NCI-H226 (cell line): ENCODE measurements around the gene USP17L22.
"Not testable (repeated sequence)": the region's sequence is repeated elsewhere in the genome, so short reads cannot be mapped to it uniquely, and the experiment has no call there.

Experiments used
- DNase-seq: peaks from one replicate; pipeline ENCODE4 v3.0.0-alpha.2; 2015

Gene USP17L22

GRCh38 chr4:9267319-9267718 is at the start of gene USP17L22:
Gene USP17L22 (plus strand): TSS chr4:9267619. CDS start chr4:9267619, 0 bp downstream.
- DNase-seq = not testable (repeated sequence)

GRCh38 chr4:9219852-9220251 is 47.6 kb upstream of the USP17L22 start, which contains the start of gene USP17L12:
Gene USP17L12 (plus strand): TSS chr4:9220152. CDS start chr4:9220152, 0 bp downstream.
- DNase-seq = not testable (repeated sequence)

GRCh38 chr4:9224596-9224995 is 42.8 kb upstream of the USP17L22 start, which contains the start of gene USP17L13:
Gene USP17L13 (plus strand): TSS chr4:9224896. CDS start chr4:9224896, 0 bp downstream.
- not testable (repeated sequence) for DNase-seq

GRCh38 chr4:9230249-9230648 is 37.2 kb upstream of the USP17L22 start:
- DNase-seq = not testable (repeated sequence)

GRCh38 chr4:9234085-9234484 is 33.3 kb upstream of the USP17L22 start, which contains the start of gene USP17L15:
Gene USP17L15 (plus strand): TSS chr4:9234385. CDS start chr4:9234385, 0 bp downstream.
- not testable (repeated sequence) for DNase-seq

DNA sequence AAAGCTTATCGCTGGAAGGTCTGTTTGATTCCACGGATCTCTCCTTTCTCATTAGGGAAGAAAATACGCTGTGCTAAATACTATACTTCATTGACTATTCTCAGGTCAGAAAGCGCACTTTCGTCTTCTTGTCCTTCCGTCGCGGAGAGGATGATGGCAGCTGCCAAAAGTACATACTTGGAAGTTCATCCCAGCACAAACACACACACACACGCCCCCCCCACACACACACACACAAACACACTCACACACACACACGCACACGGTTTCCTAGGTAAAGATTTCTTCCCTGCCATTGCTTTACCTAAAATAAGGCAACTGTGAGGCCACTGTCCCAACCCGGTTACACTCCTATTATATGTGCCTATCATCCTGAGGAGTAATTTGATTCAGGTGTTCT is 29.0 kb upstream of the USP17L22 start:
- DNase-seq = not testable (repeated sequence)

DNA sequence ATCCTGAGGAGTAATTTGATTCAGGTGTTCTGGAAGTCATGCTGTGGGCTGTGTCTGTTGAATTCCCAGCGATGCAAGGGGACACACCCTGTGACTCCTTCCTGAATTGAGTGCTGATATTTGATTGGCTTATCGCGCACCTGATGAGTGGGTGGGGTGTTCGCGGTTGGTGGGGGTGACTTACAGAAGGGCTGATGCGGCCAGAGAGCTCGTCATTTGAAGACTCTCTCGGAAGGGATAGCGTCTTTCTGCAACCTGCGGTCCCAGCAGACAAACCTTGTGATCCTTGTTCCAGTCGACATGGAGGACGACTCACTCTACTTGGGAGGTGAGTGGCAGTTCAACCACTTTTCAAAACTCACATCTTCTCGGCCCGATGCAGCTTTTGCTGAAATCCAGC is 23.8 kb upstream of the USP17L22 start, which contains the start of gene USP17L17:
Gene USP17L17 (plus strand): TSS at position 301 of the 400 bp plus-strand sequence. CDS start 0 bp downstream, at position 301.
- DNase-seq = not testable (repeated sequence)

DNA sequence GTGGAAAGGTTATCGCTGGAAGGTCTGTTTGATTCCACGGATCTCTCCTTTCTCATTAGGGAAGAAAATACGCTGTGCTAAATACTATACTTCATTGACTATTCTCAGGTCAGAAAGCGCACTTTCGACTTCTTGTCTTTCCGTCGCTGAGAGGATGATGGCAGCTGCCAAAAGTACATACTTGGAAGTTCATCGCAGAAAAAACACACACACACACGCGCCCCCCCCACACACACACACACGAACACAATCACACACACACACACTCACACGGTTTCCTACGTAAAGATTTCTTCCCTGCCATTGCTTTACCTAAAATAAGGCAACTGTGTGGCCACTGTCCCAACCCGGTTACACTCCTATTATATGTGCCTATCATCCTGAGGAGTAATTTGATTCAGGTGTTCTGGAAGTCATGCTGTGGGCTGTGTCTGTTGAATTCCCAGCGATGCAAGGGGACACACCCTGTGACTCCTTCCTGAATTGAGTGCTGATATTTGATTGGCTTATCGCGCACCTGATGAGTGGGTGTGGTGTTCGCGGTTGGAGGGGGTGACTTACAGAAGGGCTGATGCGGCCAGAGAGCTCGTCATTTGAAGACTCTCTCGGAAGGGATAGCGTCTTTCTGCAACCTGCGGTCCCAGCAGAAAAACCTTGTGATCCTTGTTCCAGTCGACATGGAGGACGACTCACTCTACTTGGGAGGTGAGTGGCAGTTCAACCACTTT is 19.3 kb upstream of the USP17L22 start, which contains the start of gene USP17L18:
Gene USP17L18 (plus strand): TSS at position 678 of the 728 bp plus-strand sequence. CDS start 0 bp downstream, at position 678.
- DNase-seq = not testable (repeated sequence)

- not testable (repeated sequence) for DNase-seq
Observed at GRCh38 chr4:9253078-9253477, 14.3 kb upstream of the USP17L22 start, which contains the start of gene USP17L19. Gene USP17L19 (plus strand): TSS chr4:9253378. CDS start chr4:9253378, 0 bp downstream.

DNA sequence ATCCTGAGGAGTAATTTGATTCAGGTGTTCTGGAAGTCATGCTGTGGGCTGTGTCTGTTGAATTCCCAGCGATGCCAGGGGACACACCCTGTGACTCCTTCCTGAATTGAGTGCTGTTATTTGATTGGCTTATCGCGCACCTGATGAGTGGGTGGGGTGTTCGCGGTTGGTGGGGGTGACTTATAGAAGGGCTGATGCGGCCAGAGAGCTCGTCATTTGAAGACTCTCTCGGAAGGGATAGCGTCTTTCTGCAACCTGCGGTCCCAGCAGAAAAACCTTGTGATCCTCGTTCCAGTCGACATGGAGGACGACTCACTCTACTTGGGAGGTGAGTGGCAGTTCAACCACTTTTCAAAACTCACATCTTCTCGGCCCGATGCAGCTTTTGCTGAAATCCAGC is 9.6 kb upstream of the USP17L22 start, which contains the start of gene USP17L20:
Gene USP17L20 (plus strand): TSS at position 301 of the 400 bp plus-strand sequence. CDS start 0 bp downstream, at position 301.
- not testable (repeated sequence) for DNase-seq

- DNase-seq = not testable (repeated sequence)
Observed at GRCh38 chr4:9262572-9262971, 4.8 kb upstream of the USP17L22 start, which contains the start of gene USP17L21. Gene USP17L21 (plus strand): TSS chr4:9262872. CDS start chr4:9262872, 0 bp downstream.

DNA sequence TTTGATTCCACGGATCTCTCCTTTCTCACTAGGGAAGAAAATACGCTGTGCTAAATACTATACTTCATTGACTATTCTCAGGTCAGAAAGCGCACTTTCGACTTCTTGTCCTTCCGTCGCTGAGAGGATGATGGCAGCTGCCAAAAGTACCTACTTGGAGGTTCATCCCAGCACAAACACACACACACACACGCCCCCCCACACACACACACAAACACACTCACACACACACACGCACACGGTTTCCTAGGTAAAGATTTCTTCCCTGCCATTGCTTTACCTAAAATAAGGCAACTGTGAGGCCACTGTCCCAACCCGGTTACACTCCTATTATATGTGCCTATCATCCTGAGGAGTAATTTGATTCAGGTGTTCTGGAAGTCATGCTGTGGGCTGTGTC is 4.3 kb downstream of the USP17L22 start:
- not testable (repeated sequence) for DNase-seq
